Activated B cell treated with CpG ODN at 0.5 μM for 24 hours (primary cell): ENCODE results near the gene SP2. TPM values are rescaled to one million over a fixed set of nuclear protein-coding genes. Genes with fewer than 3 reads are reported as not detected.

Experiments used
- ATAC-seq: fragments of 200-7000 bp; cut with Tn5 transposase; one replicate; pipeline ENCODE4 v1.10.0; 2021; ENCODE audit warnings: low read depth, mild to moderate bottlenecking, moderate library complexity
- CTCF ChIA-PET: fragments of 350-600 bp; sonication (Branson Sonifier 250); formaldehyde crosslinking; loops from one replicate; lab custom pipeline; 2021; ENCODE audit warnings: antibody characterized with exemption; lab: Charles Lee
- POLR2A ChIA-PET: fragments of 350-600 bp; sonication (Branson Sonifier 250); formaldehyde crosslinking; loops from one replicate; lab custom pipeline; 2021; ENCODE audit warnings: antibody characterized with exemption; lab: Charles Lee
- DNase-seq: peaks from one replicate; pipeline ENCODE4 v3.0.0; 2022
- H3K27ac Mint-ChIP-seq: one replicate; pipeline ENCODE4 v1.8.0; 2020; ENCODE audit warnings: mixed read lengths
- H3K27me3 Mint-ChIP-seq: one replicate; pipeline ENCODE4 v1.8.0; 2021; ENCODE audit warnings: mixed read lengths
- H3K36me3 Mint-ChIP-seq: one replicate; pipeline ENCODE4 v1.8.0; 2021; ENCODE audit warnings: low read depth, mixed read lengths
- H3K4me1 Mint-ChIP-seq: one replicate; pipeline ENCODE4 v1.8.0; 2021; ENCODE audit warnings: mixed read lengths
- H3K4me3 Mint-ChIP-seq: one replicate; pipeline ENCODE4 v1.8.0; 2020; ENCODE audit warnings: mild to moderate bottlenecking, mixed read lengths
- H3K9me3 Mint-ChIP-seq: one replicate; pipeline ENCODE4 v1.8.0; 2020; ENCODE audit warnings: mixed read lengths
- intact Hi-C: fragments of 100-400 bp; cut with micrococcal nuclease; formaldehyde crosslinking; loops from one replicate; pipeline ENCODE4 v1.15.1; 2024
- total RNA-seq: library from RNA; stranded (reverse); gene quantifications from 2 replicates; pipeline ENCODE4 v1.2.3, GENCODE V29; 2022
- TF ChIP-seq, protein P1 (sequence below): fragments of 200-600 bp; IDR thresholded peaks from one replicate; pipeline ENCODE4 v1.8.0; 2022; ENCODE audit warnings: antibody characterized with exemption, mild to moderate bottlenecking

The SP2 gene
- total RNA-seq, 1 donor from 2014 or later: 28.5 TPM

- intact Hi-C loops: no loop called here
- no peak for ATAC-seq
These were observed 26.0 kb upstream of the SP2 start for GRCh38 chr17:47870056-47870455.

GRCh38 chr17:47871048-47871447, 25.0 kb upstream of the SP2 start:
- POLR2A ChIA-PET: interaction anchor here (0.9 kb wide), 1 partner anchor 24 kb away, joined by 4 read pairs; no protein-coding TSS in a partner anchor
- CTCF ChIA-PET: no interaction called here
- intact Hi-C loops: no loop called here
- no peak overlapping the region for H3K4me3 Mint-ChIP-seq
- H3K27me3 Mint-ChIP-seq: peaks cover 62% of the 10 kb centered on the region
- no peak overlapping the region for H3K27ac Mint-ChIP-seq
- TF ChIP-seq, protein P1, sequence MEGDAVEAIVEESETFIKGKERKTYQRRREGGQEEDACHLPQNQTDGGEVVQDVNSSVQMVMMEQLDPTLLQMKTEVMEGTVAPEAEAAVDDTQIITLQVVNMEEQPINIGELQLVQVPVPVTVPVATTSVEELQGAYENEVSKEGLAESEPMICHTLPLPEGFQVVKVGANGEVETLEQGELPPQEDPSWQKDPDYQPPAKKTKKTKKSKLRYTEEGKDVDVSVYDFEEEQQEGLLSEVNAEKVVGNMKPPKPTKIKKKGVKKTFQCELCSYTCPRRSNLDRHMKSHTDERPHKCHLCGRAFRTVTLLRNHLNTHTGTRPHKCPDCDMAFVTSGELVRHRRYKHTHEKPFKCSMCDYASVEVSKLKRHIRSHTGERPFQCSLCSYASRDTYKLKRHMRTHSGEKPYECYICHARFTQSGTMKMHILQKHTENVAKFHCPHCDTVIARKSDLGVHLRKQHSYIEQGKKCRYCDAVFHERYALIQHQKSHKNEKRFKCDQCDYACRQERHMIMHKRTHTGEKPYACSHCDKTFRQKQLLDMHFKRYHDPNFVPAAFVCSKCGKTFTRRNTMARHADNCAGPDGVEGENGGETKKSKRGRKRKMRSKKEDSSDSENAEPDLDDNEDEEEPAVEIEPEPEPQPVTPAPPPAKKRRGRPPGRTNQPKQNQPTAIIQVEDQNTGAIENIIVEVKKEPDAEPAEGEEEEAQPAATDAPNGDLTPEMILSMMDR: no peak
- no peak for DNase-seq
- peaks cover 9% of the 10 kb centered on the region for H3K4me1 Mint-ChIP-seq
- no peak for ATAC-seq
- H3K36me3 Mint-ChIP-seq: no peaks in the 10 kb centered on the region
- H3K9me3 Mint-ChIP-seq: no peaks in the 10 kb centered on the region

More at GRCh38 chr17:47870056-47870455, 26.0 kb upstream of the SP2 start:
- ChIA-PET POLR2A (no interaction called here), CTCF (interaction anchor here (0.8 kb wide), 1 partner anchor 27 kb away, joined by 3 read pairs; no protein-coding TSS in a partner anchor)
- Mint-ChIP-seq H3K27me3 (peaks cover 58% of the 10 kb centered on the region), H3K36me3 (no peaks in the 10 kb centered on the region), H3K27ac (no peak overlapping the region), H3K4me3 (no peak overlapping the region), H3K9me3 (no peaks in the 10 kb centered on the region), H3K4me1 (peaks cover 9% of the 10 kb centered on the region)
- TF ChIP-seq, protein P1: no peak
- no peak for DNase-seq

- TF ChIP-seq, protein P1: no peak
- Mint-ChIP-seq H3K4me3 (no peak overlapping the region), H3K36me3 (no peaks in the 10 kb centered on the region), H3K4me1 (peaks cover 9% of the 10 kb centered on the region), H3K27me3 (peaks cover 56% of the 10 kb centered on the region), H3K27ac (no peak overlapping the region), H3K9me3 (no peaks in the 10 kb centered on the region)
- ChIA-PET POLR2A (interaction anchor here (0.6 to 0.9 kb wide), 2 partner anchors 23 to 242 kb away, joined by 4 to 5 read pairs; no protein-coding TSS in a partner anchor), CTCF (interaction anchor here (1.0 kb wide), 1 partner anchor 17 kb away, joined by 4 read pairs; no protein-coding TSS in a partner anchor)
- DNase-seq (no peak), ATAC-seq (peak; percentile 65)
- intact Hi-C loops: no loop called here
These were observed 23.9 kb upstream of the SP2 start for GRCh38 chr17:47872019-47872650.

DNA sequence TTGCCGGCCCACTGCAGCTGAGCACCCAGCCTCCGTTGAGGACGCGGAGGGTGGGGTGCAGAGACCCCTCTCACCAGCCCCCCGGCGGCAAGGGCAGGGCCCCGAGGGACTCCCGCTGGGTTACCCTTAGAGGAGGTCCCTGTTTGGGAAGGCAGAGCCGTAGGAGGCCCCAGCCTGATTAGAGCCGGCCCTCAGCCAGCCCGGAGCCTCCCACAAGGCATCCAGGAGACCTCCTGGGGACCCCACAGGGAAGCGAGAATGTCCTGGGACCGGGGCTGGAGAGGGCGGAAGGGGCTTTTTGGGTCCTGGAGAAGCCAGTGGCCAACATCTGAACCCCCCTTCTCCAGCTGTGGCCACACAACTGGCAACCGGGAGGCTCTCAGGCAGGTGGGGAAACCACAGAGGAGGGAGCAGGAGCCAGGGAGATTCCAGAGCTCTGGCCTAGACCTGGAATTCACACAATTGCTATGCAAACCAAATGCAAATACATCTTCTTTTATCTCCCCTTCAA, 23.3 kb upstream of the SP2 start:
- no peak overlapping the region for H3K4me3 Mint-ChIP-seq
- POLR2A ChIA-PET: no interaction called here
- peaks cover 9% of the 10 kb centered on the region for H3K4me1 Mint-ChIP-seq
- CTCF ChIA-PET: interaction anchor here (0.6 to 1.0 kb wide), 2 partner anchors 16 to 50 kb away, joined by 4 read pairs; no protein-coding TSS in a partner anchor
- no peaks in the 10 kb centered on the region for H3K36me3 Mint-ChIP-seq
- DNase-seq (no peak), ATAC-seq (no peak)
- no peaks in the 10 kb centered on the region for H3K9me3 Mint-ChIP-seq
- TF ChIP-seq, protein P1: no peak
- H3K27ac Mint-ChIP-seq: no peak overlapping the region
- intact Hi-C loops: no loop called here
- peaks cover 58% of the 10 kb centered on the region for H3K27me3 Mint-ChIP-seq
